ENCODE measurements around the gene CRTC1.
"Not testable (repeated sequence)": the region's sequence is repeated elsewhere in the genome, so short reads cannot be mapped to it uniquely, and the experiment has no call there.

CRTC1 gene

GRCh38 chr19:18701250-18701608, 17.7 kb downstream of the CRTC1 start:
- no peak for DNase-seq (ENCODE audit: low read depth)

DNA sequence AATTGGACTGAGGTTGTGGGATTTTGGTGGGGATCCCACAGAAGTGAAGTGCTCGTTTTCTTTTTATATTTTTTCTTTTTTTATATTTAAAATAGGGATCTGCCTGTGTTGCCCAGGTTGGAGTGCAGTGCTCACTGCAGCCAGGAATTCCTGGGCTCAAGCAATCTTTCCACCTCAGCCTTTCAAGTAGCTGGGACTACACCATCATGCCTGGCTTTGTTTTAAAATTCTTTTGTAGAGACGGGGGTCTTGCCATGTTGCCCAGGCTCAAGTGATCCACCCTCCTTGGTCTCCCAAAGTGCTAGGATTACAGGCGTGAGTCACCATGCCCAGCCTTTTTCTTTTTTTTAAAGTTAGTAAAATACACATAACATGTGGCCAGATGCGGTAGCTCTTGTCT, 20.6 kb downstream of the CRTC1 start:
- DNase-seq (ENCODE audit: low read depth) = no peak

DNA sequence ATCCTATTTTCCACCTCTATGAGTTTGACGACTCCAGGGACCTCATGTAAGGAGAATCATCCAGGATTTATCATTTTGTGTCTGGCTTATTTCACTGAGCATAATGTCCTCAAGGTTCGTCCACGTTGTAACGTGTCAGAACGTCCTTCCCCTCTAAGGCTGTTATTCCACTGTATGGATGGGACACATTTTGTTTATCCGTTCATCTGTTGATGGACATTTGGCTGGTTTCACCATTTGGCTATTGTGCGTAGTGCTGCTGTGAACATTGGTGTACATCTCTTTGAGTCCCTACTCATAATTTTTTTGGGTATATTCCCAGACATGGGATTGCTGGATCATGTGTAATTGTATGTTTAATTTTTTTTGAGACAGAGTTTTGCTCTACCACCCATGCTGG, 21.5 kb downstream of the CRTC1 start:
- DNase-seq (ENCODE audit: low read depth) = no peak

DNA sequence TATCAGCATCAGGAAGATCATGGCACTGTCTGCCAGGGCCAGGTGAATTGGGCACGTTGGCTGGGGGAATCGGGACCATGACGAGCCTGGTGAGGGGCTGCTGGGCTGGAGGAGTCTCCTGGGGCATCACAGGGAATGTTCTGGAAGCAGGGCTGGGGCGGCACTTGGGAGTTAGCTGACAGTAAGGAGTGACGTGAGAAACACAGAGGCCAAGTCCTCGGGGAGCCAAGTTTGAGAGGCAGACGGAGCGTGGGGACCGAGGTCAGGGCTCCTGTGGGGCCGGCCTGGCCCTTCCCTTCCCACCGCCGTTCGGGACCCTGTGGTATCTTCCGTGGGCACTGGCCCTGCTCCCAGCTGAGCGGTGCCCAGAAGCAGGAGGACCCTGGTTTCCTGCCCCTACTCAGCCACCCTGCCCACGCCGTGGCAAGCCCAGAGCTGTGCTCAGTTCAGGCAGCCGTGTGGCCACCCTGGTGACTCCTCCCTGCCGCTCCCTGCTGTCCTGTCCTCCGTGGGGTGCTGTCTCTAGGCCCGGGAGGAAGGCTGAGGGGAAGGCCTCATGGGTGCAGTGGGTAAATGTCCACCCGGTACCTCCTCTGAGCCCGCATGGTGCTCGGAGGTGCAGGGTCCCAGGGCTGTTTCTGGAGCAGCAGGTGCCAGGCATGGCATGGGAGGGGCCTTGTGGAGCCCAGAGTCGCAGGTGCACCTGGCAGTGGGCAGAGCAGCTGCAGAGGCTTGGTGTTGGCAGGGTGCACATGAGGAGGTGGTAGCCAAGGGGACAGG, 25.2 kb downstream of the CRTC1 start:
- no peak for DNase-seq (ENCODE audit: low read depth)

GRCh38 chr19:18709546-18709945, 26.1 kb downstream of the CRTC1 start:
- DNase-seq (ENCODE audit: low read depth) = no peak

- DNase-seq (ENCODE audit: low read depth) = no peak
Measured at GRCh38 chr19:18710186-18710585, 26.7 kb downstream of the CRTC1 start.

DNA sequence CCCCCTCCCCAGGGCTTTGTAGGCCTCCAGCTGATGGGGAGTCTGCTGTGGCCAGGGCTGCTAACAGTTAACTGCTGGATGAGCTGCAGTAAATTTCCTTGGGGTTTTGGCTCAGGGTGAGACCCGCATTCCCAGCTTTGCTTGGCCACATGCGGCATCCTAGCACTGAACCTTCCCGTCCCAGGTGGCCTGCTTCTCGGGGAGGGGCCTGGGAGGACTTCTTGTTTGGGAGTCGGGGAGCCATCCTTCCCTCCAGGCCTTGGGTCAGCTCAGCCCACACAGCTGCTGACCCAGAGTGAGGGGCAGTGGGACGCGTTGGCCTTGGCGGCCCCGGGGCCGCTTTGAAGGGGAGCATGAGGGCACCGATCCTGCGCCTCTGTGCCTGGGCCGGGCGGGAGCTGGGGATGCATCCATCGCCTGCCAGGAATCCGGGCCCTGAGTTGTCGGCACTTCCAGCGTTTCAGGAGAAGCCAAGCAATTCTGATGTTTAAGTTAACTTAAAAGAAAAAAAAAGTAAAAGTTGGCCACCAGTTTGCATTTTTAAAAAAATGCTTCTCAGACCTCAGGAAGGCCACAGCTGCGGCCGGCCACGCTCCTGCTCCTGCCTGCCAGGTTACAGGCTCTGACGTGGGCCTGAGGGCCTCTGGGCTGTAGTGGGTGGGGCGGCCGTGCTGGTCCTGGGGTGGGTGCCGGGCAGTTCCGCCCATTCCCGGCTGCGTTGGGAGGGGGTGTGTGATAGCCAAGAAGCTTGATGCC, 27.7 kb downstream of the CRTC1 start:
- no peak for DNase-seq (ENCODE audit: low read depth)

DNA sequence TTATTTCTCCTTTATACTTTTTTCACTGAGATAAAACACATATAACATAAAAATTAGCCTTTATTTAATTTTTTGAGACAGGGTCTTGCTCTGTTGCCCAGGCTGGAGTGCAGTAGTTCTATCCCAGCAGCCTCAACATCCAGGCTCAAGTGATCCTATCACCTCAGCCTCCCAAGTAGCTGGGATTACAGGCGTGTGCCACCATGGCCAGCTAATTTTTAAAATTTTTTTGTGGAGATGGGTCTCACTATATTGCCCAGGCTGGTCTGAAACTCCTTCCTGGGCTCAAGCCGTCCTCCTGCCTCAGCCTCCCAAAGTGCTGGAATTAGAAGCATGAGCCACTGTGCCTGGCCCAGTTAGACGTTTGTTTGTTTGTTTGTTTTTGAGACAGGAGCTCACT, 28.4 kb downstream of the CRTC1 start:
- DNase-seq (ENCODE audit: low read depth) = no peak

GRCh38 chr19:18712981-18713380, 29.5 kb downstream of the CRTC1 start:
- DNase-seq (ENCODE audit: low read depth) = no peak

DNA sequence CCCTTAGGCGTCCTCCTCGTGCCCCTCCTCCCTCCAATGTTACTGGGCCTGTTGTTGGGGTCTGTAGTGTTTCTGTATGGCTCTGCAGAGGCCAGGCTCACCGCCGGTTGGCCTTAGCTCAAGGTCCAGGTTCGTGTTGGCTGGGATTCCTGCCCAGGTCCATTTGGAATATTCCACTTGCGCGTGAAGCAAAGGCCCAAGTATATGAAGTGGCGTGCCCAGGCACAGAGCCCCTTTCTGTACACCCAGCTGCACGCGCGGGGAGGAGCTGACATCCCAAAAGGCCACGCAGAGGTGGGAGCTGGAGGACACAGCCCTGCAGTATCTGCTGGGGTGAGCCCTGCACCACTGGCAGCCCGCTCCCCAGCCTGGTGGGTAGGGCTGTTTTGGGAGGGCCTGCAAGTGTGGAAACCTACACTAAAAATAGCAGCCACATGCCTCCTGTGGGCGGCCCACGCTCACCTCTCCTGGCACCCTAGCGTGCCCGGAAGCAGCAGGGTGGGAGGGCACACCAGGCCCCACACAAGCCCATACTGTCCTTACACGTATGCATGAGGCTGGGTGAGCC, 30.2 kb downstream of the CRTC1 start:
- no peak for DNase-seq (ENCODE audit: low read depth)

DNA sequence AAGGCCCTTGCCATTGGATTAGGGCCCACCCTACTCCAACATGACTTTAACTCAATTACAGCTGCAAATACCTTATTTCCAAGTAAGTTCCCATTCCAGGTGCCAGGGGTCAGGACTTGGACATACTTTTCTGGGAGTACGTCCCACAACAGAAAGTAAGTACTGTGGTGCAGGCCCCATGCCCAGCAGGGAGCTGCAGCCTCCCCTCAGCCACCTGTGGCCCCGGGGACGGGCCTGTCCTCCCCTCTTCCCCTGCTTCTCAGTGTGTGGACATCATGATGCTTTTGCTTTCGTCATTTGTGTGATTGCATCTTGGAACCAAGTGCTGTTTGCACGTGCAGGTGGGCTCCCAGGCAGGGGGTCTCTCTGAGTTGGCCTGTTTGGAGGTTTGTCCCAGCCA, 31.9 kb downstream of the CRTC1 start:
- DNase-seq (ENCODE audit: low read depth) = no peak

DNA sequence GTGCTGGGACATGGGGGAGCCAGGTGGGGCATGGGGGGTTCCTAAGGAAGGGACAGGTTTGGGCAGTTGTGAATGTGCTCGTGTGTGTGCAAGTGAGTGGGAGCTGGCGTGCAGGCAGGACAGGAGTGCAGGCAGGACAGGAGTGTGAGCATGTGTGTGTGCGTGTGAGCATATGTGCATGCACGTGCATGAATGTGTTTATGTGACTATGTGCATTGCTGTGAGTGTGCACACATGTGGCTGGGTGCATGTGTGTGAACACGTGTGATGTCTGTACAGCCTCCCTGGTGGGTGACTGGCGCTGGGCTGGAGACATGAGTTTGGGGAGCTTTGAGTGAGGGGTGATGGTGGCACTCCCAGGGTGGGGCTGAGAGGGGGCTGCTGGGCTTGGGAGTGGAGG, 33.4 kb downstream of the CRTC1 start:
- DNase-seq (ENCODE audit: low read depth) = no peak

DNA sequence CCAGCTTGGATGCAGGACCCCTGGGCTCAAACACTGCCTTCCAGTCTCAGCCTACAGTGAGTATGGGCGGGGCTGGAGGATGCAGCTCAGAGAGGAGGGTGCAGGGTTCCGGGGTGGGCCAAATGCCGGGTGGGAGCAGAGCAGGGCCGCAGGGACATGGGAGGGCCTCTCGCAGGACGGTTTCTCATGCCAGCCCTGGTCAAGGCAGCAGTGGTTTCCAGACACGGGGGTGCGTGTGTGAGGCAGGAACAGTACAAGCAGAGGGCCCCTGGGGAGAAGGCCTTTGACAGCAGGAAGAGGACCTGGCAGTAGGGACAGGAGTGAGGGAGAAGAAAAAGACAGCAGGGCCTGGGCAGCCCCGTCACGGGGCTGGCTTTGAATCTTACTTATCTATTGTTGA, 34.1 kb downstream of the CRTC1 start:
- DNase-seq (ENCODE audit: low read depth) = no peak

DNA sequence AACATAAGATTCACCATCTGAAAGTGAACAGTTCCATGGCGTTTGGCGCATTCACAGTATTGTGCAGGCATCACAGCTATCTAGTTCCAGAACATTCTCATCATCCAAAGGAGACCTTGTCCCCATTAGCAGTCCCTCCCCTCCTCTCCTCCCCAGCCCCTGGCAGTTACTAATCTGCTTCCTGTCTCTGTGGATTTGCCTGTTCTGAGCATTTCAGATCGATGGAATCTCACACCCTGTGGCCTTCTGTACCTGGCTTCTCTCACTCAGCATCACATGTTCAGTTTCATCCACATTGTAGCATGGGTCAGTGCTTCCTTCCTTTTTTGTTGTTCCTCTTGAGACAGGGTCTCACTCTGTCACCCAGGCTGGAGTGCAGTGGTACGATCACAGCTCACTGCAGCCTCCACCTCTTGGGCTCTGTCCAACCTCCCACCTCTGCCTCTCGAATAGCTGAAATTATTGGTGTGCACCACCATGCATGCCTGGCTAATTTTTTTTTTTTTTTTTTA, 34.6 kb downstream of the CRTC1 start:
- no peak for DNase-seq (ENCODE audit: low read depth)

- no peak for DNase-seq (ENCODE audit: low read depth)
Measured at GRCh38 chr19:18718846-18719458, 35.5 kb downstream of the CRTC1 start.

- no peak for DNase-seq (ENCODE audit: low read depth)
Measured at GRCh38 chr19:18719541-18719940, 36.1 kb downstream of the CRTC1 start.

- no peak for DNase-seq (ENCODE audit: low read depth)
Measured at GRCh38 chr19:18723871-18724377, 40.4 kb downstream of the CRTC1 start.

- no peak for DNase-seq (ENCODE audit: low read depth)
Measured at GRCh38 chr19:18725841-18726770, 42.6 kb downstream of the CRTC1 start.

DNA sequence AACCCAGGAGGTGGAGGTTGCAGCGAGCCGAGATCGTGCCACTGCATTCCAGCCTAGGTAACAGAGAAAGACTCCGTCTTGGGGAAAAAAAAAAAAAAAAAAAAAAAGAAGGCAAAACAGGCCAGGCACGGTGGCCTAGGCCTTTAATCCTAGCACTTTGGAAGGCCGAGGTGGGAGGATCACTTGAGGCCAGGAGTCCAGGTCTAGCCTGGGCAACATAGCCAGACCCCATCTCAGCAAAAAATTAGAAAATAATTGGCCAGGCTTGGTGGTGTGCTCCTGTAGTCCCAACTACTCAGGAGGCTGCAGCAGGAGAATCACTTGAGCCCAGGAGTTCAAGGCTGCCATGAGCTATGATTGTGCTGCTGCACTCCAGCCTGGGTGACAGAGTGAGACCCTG, 43.4 kb downstream of the CRTC1 start:
- no peak for DNase-seq (ENCODE audit: low read depth)

DNA sequence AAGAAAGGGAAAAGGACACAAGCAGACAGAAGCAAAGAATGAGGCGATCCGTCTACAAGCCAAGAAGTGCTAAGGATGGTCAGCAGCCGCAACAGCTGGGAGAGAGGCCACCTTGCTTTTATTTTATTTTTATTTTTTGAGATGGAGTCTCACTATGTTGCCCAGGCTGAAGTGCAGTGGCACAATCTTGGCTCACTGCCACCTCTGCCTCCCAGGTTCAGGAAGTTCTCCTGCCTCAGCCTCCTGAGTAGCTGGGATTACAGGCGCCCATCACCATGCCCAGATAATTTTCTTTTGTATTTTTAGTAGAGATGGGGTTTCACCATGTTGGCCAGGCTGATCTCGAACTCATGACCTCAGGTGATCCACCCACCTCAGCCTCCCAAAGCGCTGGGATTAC, 44.1 kb downstream of the CRTC1 start:
- not testable (repeated sequence) for DNase-seq (ENCODE audit: low read depth)

DNA sequence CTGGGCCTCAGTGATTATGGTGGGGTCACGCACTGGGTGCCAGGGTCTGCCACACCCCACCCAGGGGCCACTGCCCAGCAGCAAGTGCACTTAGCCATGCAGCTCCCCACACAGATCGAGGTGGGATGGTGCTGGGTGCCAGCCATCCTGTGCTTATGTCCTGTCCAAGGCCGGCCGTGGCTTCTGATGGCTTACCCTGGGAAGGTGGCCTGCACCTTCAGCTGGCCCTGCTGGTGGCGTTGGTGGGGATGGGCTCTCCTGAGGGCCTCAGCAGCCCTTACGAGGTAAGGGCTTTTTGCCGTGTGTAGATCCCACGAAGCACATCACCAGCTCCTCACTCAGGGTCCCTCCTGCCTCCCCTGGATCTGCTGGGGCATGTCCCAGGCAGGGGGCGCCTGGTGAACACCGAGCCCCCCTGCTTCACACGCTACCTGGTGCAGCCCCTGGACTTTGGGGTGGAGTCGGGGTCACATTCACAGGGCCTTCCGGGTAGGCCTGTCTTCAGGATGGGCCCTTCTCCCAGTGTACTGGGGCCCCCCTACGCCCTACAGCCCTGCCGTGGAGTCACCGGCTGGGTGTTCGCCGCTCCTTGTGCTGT, 46.6 kb downstream of the CRTC1 start:
- no peak for DNase-seq (ENCODE audit: low read depth)
